ENCODE data around the gene CEP112. TPM values are rescaled to one million over a fixed set of nuclear protein-coding genes. Genes with fewer than 3 reads are reported as not detected.

Gene CEP112
- total RNA-seq, 1 donor from 2014 or later, result 21.8 TPM

GRCh38 chr17:66227212-66228045 is 35.5 kb upstream of the CEP112 start:
- no peaks in the 10 kb centered on the region for H3K9me3 Mint-ChIP-seq (ENCODE audit: low read depth)
- TF ChIP-seq CTCF (IDR thresholded peaks at IDR 0.05), result no peak
- H3K27me3 Mint-ChIP-seq (ENCODE audit: low read depth), result peaks cover 3% of the 10 kb centered on the region
- peaks cover 2% of the 10 kb centered on the region for H3K36me3 Mint-ChIP-seq (ENCODE audit: low read depth)
- no peak for DNase-seq (ENCODE audit: low spot score)
- no peak overlapping the region for H3K4me3 Mint-ChIP-seq (ENCODE audit: unreplicated experiment)
- H3K27ac Mint-ChIP-seq (ENCODE audit: unreplicated experiment), result no peak overlapping the region
- H3K4me1 Mint-ChIP-seq (ENCODE audit: low read depth), result peaks cover 15% of the 10 kb centered on the region

- no peak for TF ChIP-seq CTCF (IDR thresholded peaks at IDR 0.05)
- no peak overlapping the region for H3K4me3 Mint-ChIP-seq (ENCODE audit: unreplicated experiment)
- no peak for DNase-seq (ENCODE audit: low spot score)
- no peaks in the 10 kb centered on the region for H3K9me3 Mint-ChIP-seq (ENCODE audit: low read depth)
- no peak overlapping the region for H3K27ac Mint-ChIP-seq (ENCODE audit: unreplicated experiment)
- no peaks in the 10 kb centered on the region for H3K36me3 Mint-ChIP-seq (ENCODE audit: low read depth)
- peaks cover 4% of the 10 kb centered on the region for H3K27me3 Mint-ChIP-seq (ENCODE audit: low read depth)
- peaks cover 3% of the 10 kb centered on the region for H3K4me1 Mint-ChIP-seq (ENCODE audit: low read depth)
Measured at GRCh38 chr17:66222798-66223350, 30.9 kb upstream of the CEP112 start.

- H3K4me1 Mint-ChIP-seq (ENCODE audit: low read depth), result peaks cover 3% of the 10 kb centered on the region
- no peaks in the 10 kb centered on the region for H3K9me3 Mint-ChIP-seq (ENCODE audit: low read depth)
- no peak overlapping the region for H3K27ac Mint-ChIP-seq (ENCODE audit: unreplicated experiment)
- H3K4me3 Mint-ChIP-seq (ENCODE audit: unreplicated experiment), result no peak overlapping the region
- no peak for DNase-seq (ENCODE audit: low spot score)
- TF ChIP-seq CTCF (IDR thresholded peaks at IDR 0.05), result no peak
- H3K27me3 Mint-ChIP-seq (ENCODE audit: low read depth), result peaks cover 4% of the 10 kb centered on the region
- H3K36me3 Mint-ChIP-seq (ENCODE audit: low read depth), result no peaks in the 10 kb centered on the region
Measured at GRCh38 chr17:66221755-66222530, 30.0 kb upstream of the CEP112 start.

- Mint-ChIP-seq H3K27me3 (ENCODE audit: low read depth) (peaks cover 7% of the 10 kb centered on the region), H3K4me1 (ENCODE audit: low read depth) (peaks cover 3% of the 10 kb centered on the region), H3K4me3 (ENCODE audit: unreplicated experiment) (no peak overlapping the region), H3K36me3 (ENCODE audit: low read depth) (no peaks in the 10 kb centered on the region), H3K9me3 (ENCODE audit: low read depth) (no peaks in the 10 kb centered on the region), H3K27ac (ENCODE audit: unreplicated experiment) (no peak overlapping the region)
- DNase-seq (ENCODE audit: low spot score), result no peak
- no peak for TF ChIP-seq CTCF (IDR thresholded peaks at IDR 0.05)
Measured at GRCh38 chr17:66221343-66221742, 29.4 kb upstream of the CEP112 start.
